GM18861 (cell line): ENCODE results near the gene KCTD8.
"Not testable (repeated sequence)": the region's sequence is repeated elsewhere in the genome, so short reads cannot be mapped to it uniquely, and the experiment has no call there.

Experiments used
- ATAC-seq: cut with Tn5 transposase; IDR thresholded peaks from one replicate; pipeline ENCODE4 v1.9.1; 2021; ENCODE audit not compliant: unreplicated experiment

KCTD8 gene

GRCh38 chr4:44167766-44168165, 280.8 kb downstream of the KCTD8 start:
- not testable (repeated sequence) for ATAC-seq

GRCh38 chr4:44165938-44166337, 282.7 kb downstream of the KCTD8 start:
- no peak for ATAC-seq

GRCh38 chr4:44162538-44163270, 285.9 kb downstream of the KCTD8 start:
- no peak for ATAC-seq

GRCh38 chr4:44161756-44162155, 286.9 kb downstream of the KCTD8 start:
- no peak for ATAC-seq

- ATAC-seq, result no peak
Observed at GRCh38 chr4:44160776-44161367, 287.7 kb downstream of the KCTD8 start.

GRCh38 chr4:44159991-44160390, 288.6 kb downstream of the KCTD8 start:
- no peak for ATAC-seq

GRCh38 chr4:44157611-44158277, 290.9 kb downstream of the KCTD8 start:
- ATAC-seq, result no peak

GRCh38 chr4:44150091-44150576, 298.5 kb downstream of the KCTD8 start:
- ATAC-seq, result no peak

GRCh38 chr4:44149282-44149681, 299.3 kb downstream of the KCTD8 start:
- ATAC-seq, result no peak

GRCh38 chr4:44147571-44148075, 301.0 kb downstream of the KCTD8 start:
- no peak for ATAC-seq

- ATAC-seq, result no peak
Observed at GRCh38 chr4:44146516-44146915, 302.1 kb downstream of the KCTD8 start.

- no peak for ATAC-seq
Observed at GRCh38 chr4:44145868-44146267, 302.7 kb downstream of the KCTD8 start.

- ATAC-seq, result no peak
Observed at GRCh38 chr4:44132526-44132925, 316.1 kb downstream of the KCTD8 start.
